ENCODE data around the gene ABCG5. TPM values are rescaled to one million over a fixed set of nuclear protein-coding genes. Genes with fewer than 3 reads are reported as not detected.
A peak's percentile ranks its signal among the peaks of the same experiment; 100 is the strongest.

The ABCG5 gene
- total RNA-seq, 2 donors from 2014 or later: not detected

DNA sequence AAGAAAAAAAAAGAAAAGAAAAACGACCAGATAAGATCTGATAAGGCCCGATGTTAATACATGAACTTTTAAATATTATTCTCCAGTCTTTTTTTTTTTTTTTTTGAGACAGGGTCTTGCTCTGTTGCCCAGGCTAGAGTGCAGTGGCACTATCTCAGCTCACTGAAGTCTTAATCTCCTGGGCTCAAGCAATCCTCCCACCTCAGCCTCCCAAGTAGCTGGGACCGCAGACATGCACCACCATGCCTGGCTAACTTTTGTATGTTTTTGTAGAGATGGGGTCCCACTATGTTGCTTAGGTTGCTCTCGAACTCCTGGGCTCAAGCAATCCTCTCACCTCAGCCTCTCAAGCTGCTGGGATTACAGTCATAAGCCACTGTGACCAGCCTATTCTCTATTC, 1.6 kb downstream of the ABCG5 start:
- Mint-ChIP-seq H3K36me3 (ENCODE audit: insufficient read depth in 2 of 2) (no peaks in the 10 kb centered on the region), H3K9me3 (no peaks in the 10 kb centered on the region), H3K4me3 (no peak overlapping the region), H3K27me3 (ENCODE audit: low read depth) (peaks cover 14% of the 10 kb centered on the region), H3K27ac (no peak overlapping the region), H3K4me1 (ENCODE audit: low read depth) (no peaks in the 10 kb centered on the region)
- ATAC-seq (replicated peaks in 1 of 2) (no peak), DNase-seq (no peak)

DNA sequence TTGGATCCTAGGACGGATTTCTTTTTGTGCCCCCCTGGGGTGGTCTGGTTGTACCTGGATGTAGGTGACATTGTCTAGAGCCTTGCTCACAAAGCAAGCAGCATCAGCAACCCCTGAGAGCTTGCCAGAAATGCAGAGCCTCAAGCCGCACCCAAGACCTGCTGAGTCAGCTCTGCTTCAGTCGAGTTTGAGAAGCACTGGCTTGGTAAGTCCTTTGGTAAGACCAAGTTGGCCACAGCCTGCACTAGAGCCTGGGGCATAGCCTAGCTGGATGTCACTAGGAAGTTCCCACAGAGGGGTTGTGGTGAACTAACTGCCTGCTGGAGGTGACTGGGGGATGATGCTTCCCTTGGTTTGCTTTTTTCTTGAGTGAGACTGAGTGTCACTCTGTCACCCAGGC, 6.2 kb downstream of the ABCG5 start:
- Mint-ChIP-seq H3K36me3 (ENCODE audit: insufficient read depth in 2 of 2) (peaks cover 0 to 1% of the 10 kb centered on the region in 2 donors), H3K9me3 (no peaks in the 10 kb centered on the region), H3K4me1 (ENCODE audit: low read depth) (peaks cover 5% of the 10 kb centered on the region), H3K4me3 (no peak overlapping the region), H3K27me3 (ENCODE audit: low read depth) (peaks cover 40% of the 10 kb centered on the region), H3K27ac (no peak overlapping the region)
- ATAC-seq (replicated peaks in 1 of 2) (no peak), DNase-seq (no peak)

DNA sequence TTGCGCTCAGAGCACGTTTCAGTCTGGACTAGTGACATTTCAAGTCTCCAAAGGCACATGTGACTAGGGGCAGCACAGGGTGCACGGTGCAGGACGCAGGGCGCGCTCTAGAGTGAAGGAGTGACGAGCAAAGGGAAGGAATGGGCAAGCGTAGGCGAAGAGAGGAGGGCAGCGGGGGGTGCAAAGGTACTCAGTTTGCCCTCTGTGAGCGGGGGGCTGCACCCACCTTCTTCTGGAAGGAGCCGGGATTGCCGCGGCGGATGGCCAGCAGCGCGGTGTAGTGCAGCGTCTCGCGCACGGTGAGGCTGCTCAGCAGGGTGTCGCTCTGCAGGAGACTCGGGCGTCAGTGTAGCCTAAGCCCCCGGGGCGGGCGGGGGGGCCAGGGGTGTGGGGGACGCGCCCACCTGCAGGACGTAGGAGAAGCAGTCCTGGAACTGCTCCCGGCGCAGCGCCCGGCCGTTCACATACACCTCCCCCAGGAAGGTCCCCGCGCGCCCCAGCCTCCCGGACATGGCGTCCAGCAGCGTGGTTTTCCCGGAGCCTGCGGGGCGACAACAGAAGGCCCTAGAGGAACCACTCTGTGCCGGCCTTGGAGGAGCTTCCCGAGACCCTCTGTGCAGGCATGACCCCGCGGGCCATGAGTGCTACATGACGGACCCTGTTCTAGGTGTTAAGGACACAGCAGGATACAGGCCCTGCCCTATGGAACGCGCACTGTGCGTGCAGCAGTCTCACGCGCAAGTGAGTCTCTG, 6.9 kb downstream of the ABCG5 start:
- H3K4me1 Mint-ChIP-seq (ENCODE audit: low read depth): peaks cover 5% of the 10 kb centered on the region
- peaks cover 40% of the 10 kb centered on the region for H3K27me3 Mint-ChIP-seq (ENCODE audit: low read depth)
- peaks cover 0 to 1% of the 10 kb centered on the region in 2 donors for H3K36me3 Mint-ChIP-seq (ENCODE audit: insufficient read depth in 2 of 2)
- H3K27ac Mint-ChIP-seq: no peak overlapping the region
- H3K9me3 Mint-ChIP-seq: no peaks in the 10 kb centered on the region
- H3K4me3 Mint-ChIP-seq: peak overlapping the region; percentile 25 to 80
- ATAC-seq (replicated peaks in 1 of 2): peak in 1 of 2 donors; percentile 33
- DNase-seq: no peak

DNA sequence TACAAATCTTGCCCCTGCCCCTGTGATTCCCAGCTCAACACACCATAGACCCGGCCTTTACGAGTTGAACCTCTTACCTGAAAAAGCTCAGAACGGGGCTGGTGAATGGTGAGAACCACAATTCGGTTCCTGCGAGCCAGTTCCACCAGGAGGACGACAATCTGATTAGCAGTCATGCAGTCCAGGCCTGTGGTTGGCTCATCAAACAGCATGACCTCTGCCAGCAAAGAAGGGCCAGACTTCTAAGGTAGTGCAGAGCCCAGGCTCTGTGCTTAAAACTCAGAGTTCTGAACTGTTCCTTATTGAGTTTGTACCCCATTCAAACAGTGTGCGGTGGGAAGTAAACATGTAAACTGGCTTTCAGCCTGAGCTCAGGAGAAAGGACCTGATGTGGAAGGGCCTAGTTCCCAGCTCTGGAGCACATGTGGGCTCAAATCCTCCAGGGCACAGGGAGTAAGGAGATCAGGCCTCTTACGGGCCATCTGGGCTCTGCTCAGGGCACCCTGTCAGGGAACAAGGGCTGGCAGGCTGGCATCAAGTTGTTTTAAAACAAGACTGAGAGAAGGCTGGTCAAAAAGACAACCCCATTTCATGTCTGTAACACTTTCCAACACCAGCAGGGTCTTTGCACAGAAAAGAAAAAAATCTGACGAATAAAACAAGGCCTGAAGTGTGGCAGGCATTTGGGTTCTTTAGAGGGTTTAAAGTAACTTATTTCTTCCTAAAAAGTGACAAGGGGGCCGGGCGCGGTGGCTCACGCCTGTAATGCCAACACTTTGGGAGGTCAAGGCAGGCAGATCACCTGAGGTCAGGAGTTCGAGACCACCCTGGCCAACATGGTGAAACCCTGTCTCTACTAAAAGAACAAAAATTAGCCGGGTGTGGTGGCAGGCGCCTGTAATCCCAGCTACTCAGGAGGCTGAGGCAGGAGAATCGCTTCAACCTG, 12.1 kb downstream of the ABCG5 start:
- H3K4me1 Mint-ChIP-seq (ENCODE audit: low read depth): peaks cover 4% of the 10 kb centered on the region
- peaks cover 52% of the 10 kb centered on the region for H3K27me3 Mint-ChIP-seq (ENCODE audit: low read depth)
- no peak overlapping the region for H3K27ac Mint-ChIP-seq
- no peak overlapping the region for H3K4me3 Mint-ChIP-seq
- H3K9me3 Mint-ChIP-seq: no peaks in the 10 kb centered on the region
- no peak for DNase-seq
- ATAC-seq (replicated peaks in 1 of 2): no peak
- peaks cover 0 to 1% of the 10 kb centered on the region in 2 donors for H3K36me3 Mint-ChIP-seq (ENCODE audit: insufficient read depth in 2 of 2)

DNA sequence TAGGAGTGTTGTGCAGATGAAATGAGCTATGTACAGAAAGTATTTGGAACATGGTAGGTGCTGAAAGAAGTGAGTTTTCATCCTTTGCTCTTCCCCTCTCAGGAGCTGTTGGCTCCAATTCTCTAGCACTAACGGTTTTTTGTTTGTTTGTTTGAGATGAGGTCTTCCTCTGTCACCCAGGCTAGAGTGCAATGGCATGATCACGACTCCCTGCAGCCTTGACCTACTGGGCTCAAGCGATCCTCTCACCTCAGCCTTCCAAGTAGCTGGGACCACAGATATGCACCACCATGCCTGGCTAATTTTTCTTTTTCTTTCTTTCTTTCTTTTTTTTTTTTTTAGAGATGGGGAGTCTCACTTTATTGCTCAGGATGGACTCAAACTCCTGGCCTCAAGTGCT, 12.8 kb downstream of the ABCG5 start:
- H3K9me3 Mint-ChIP-seq: no peaks in the 10 kb centered on the region
- no peak for DNase-seq
- no peak overlapping the region for H3K27ac Mint-ChIP-seq
- H3K27me3 Mint-ChIP-seq (ENCODE audit: low read depth): peaks cover 54% of the 10 kb centered on the region
- H3K4me1 Mint-ChIP-seq (ENCODE audit: low read depth): no peaks in the 10 kb centered on the region
- H3K36me3 Mint-ChIP-seq (ENCODE audit: insufficient read depth in 2 of 2): no peaks in the 10 kb centered on the region
- H3K4me3 Mint-ChIP-seq: no peak overlapping the region
- ATAC-seq (replicated peaks in 1 of 2): no peak

DNA sequence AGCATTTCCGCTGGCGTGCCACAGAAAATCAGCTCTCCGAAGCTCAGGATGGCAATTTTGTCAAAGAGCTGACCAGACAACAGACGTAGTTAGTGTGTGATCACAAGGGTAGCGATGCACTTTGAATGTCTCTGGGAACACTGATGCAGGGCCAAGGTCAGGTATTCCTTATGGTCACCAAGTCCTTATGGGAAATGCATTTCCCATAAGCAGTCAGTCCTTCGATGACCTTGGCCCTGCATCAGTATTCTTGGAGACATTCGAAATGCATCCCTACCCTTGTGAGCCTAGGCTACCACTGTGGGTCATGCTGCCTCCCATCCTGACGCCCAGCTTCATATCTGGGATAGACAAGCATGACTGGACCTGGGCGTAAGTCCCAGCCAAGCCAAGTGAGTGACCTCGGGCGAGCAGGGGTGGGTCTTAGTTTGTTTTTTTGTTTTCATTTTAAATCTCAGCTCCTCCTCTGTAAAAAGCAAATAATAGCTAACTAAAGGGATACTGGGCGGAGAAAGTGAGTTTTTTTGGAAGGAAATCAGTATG, 13.6 kb downstream of the ABCG5 start:
- no peak for DNase-seq
- Mint-ChIP-seq H3K27ac (no peak overlapping the region), H3K4me1 (ENCODE audit: low read depth) (no peaks in the 10 kb centered on the region)

DNA sequence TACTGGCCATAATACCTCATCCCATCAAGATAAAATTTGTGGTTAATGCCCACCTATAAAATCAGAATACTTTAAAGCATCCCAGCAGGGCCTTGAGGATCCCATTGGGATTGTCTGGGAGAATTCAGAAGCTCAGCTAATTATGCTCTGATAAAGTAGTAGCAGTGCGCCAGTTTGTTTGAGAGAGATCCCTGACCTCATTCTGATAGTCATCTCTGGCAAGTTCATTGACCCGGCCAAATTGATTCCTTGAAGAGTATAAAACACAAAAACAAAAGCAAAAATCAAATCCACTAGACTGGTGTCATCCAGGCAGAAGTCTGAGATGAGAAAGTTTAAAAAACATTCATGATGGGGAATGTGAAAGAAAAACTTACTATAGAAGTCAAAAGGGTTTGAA, 14.1 kb downstream of the ABCG5 start:
- H3K27me3 Mint-ChIP-seq (ENCODE audit: low read depth): peaks cover 48% of the 10 kb centered on the region
- ATAC-seq (replicated peaks in 1 of 2) (no peak), DNase-seq (no peak)
- H3K27ac Mint-ChIP-seq: no peak overlapping the region
- no peaks in the 10 kb centered on the region for H3K4me1 Mint-ChIP-seq (ENCODE audit: low read depth)
- no peaks in the 10 kb centered on the region for H3K36me3 Mint-ChIP-seq (ENCODE audit: insufficient read depth in 2 of 2)
- H3K4me3 Mint-ChIP-seq: no peak overlapping the region
- no peaks in the 10 kb centered on the region for H3K9me3 Mint-ChIP-seq

More for the DNA sequence above, 13.6 kb downstream of the ABCG5 start:
- ATAC-seq (replicated peaks in 1 of 2): no peak
- peaks cover 53% of the 10 kb centered on the region for H3K27me3 Mint-ChIP-seq (ENCODE audit: low read depth)
- H3K36me3 Mint-ChIP-seq (ENCODE audit: insufficient read depth in 2 of 2): no peaks in the 10 kb centered on the region
- no peak overlapping the region for H3K4me3 Mint-ChIP-seq
- H3K9me3 Mint-ChIP-seq: no peaks in the 10 kb centered on the region

DNA sequence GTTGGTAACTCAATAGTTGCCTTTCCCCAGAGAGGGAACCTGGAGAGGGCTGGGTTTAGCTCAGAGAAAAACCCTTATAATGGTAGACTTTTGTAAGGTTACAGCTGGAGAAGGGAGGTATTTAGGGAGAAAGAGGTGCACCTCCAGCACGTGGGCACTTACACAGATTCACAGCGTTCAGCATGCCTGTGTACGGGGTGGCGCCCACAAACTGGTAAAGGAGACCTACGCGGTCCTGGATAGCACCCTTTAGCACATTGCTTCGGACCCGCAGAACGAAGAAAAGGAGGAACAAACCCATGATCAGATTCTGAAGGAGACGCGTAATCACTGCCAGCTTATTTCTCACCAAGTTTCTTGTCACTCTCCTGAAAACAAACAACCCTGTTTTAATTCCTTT, 14.9 kb downstream of the ABCG5 start:
- no peak for DNase-seq
- H3K4me1 Mint-ChIP-seq (ENCODE audit: low read depth): peaks cover 4% of the 10 kb centered on the region
- no peak for ATAC-seq (replicated peaks in 1 of 2)
- no peaks in the 10 kb centered on the region for H3K9me3 Mint-ChIP-seq
- no peak overlapping the region for H3K4me3 Mint-ChIP-seq
- H3K27ac Mint-ChIP-seq: no peak overlapping the region
- H3K36me3 Mint-ChIP-seq (ENCODE audit: insufficient read depth in 2 of 2): no peaks in the 10 kb centered on the region
- H3K27me3 Mint-ChIP-seq (ENCODE audit: low read depth): peaks cover 42% of the 10 kb centered on the region

DNA sequence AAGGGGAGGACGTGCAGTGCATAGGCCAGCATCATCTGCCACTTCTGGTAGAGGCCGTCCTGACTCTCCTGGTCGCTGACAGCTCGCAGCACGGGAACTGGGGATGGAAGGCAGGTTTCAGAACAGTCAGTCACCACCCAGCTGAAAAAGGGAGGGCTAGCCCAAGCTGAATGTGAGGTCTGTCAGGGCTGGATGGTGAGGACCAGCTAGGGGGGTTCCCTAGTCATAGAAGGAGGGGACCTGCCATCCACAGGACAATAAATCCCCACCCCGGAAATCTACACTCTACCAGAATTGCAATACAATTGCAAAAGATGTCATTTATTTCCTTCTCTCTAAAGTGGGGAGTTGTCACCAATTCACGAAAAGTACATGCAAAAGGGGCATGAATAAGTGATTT, 15.8 kb downstream of the ABCG5 start:
- peaks cover 8% of the 10 kb centered on the region for H3K4me1 Mint-ChIP-seq (ENCODE audit: low read depth)
- ATAC-seq (replicated peaks in 1 of 2) (no peak), DNase-seq (no peak)
- H3K36me3 Mint-ChIP-seq (ENCODE audit: insufficient read depth in 2 of 2): no peaks in the 10 kb centered on the region
- no peak overlapping the region for H3K27ac Mint-ChIP-seq
- H3K27me3 Mint-ChIP-seq (ENCODE audit: low read depth): peaks cover 42% of the 10 kb centered on the region
- H3K9me3 Mint-ChIP-seq: no peaks in the 10 kb centered on the region
- H3K4me3 Mint-ChIP-seq: no peak overlapping the region

DNA sequence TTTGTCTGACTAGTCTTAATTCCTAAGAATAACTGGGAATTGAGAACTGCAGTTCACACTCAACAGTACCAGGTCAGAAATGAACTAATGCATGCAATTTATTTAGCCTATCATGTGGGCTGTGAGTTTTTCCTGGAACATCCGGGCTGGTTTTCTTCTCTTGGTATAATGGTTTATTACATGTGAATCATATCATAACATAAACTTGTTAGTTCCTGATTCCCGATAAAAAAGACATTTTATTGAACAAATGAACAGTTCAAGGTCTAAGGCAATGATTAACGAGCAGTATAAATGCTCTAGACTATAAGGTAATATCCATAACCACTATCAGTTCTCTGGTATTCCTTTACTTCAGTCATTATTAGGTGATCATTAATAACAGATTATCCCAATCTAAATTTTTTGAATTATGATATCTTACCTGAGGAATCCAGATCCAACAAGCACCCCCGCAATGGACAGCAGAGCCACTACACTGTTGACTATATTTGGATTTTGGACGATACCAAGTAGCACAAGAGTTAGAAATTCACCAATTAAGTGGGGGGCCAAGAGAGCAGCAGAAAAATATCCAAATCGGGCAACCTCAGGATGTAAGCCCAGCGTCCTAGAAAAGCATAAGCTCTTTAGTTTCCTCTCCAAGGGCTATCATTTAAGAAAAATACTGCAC, 19.0 kb downstream of the ABCG5 start:
- peaks cover 0 to 2% of the 10 kb centered on the region in 2 donors for H3K36me3 Mint-ChIP-seq (ENCODE audit: insufficient read depth in 2 of 2)
- peaks cover 40% of the 10 kb centered on the region for H3K27me3 Mint-ChIP-seq (ENCODE audit: low read depth)
- H3K27ac Mint-ChIP-seq: no peak overlapping the region
- H3K4me3 Mint-ChIP-seq: no peak overlapping the region
- peaks cover 8% of the 10 kb centered on the region for H3K4me1 Mint-ChIP-seq (ENCODE audit: low read depth)
- no peak for DNase-seq
- ATAC-seq (replicated peaks in 1 of 2): no peak
- peaks cover 1 to 3% of the 10 kb centered on the region in 2 donors for H3K9me3 Mint-ChIP-seq

DNA sequence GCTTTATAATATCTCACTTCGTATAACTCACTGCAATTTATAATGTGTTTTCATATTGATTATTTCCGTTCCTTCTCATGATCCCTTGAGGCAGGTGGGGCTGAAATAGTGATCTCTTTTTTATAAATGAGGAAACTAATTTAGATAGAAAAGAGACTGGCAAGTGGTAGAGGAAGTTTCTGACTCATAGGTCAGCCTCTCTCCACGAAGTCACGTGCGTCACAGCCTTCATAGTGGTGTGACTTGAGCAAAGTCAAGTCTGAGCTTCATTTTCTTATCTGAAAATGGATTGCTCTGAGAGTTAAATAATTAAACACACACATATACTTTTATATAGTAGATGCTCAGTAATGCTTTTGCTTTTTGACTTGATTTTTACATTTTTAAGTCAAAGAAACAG, 19.9 kb downstream of the ABCG5 start:
- Mint-ChIP-seq H3K4me3 (peak overlapping the region in 1 of 2 donors; percentile 18), H3K9me3 (peaks cover 1 to 3% of the 10 kb centered on the region in 2 donors), H3K36me3 (ENCODE audit: insufficient read depth in 2 of 2) (peaks cover 0 to 2% of the 10 kb centered on the region in 2 donors), H3K4me1 (ENCODE audit: low read depth) (peaks cover 8% of the 10 kb centered on the region), H3K27ac (no peak overlapping the region), H3K27me3 (ENCODE audit: low read depth) (peaks cover 31% of the 10 kb centered on the region)
- ATAC-seq (replicated peaks in 1 of 2): peak; percentile 51 to 74
- DNase-seq: peak; percentile 21 to 27

DNA sequence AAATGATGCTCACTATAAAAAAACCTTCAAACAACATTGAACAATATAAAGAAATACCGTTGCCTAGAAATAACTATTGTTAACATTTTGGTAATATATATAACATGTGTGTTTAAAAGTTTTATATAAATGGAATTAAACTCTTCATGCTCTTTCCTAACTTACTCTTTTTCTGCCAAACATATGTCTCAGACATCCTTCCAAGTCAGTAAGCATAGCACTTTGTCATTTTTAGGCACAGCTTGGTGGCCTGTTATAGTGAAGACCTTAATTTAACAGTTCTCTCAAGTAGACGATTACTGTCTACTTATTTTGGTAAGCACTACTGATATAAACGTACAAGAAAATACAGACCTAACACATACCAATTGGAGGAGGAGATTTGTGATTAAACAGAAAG, 23.9 kb downstream of the ABCG5 start:
- H3K4me1 Mint-ChIP-seq (ENCODE audit: low read depth): peaks cover 8% of the 10 kb centered on the region
- DNase-seq (no peak), ATAC-seq (replicated peaks in 1 of 2) (no peak)
- H3K4me3 Mint-ChIP-seq: no peak overlapping the region
- H3K27me3 Mint-ChIP-seq (ENCODE audit: low read depth): no peaks in the 10 kb centered on the region
- peaks cover 1 to 3% of the 10 kb centered on the region in 2 donors for H3K9me3 Mint-ChIP-seq
- peaks cover 0 to 2% of the 10 kb centered on the region in 2 donors for H3K36me3 Mint-ChIP-seq (ENCODE audit: insufficient read depth in 2 of 2)
- no peak overlapping the region for H3K27ac Mint-ChIP-seq

DNA sequence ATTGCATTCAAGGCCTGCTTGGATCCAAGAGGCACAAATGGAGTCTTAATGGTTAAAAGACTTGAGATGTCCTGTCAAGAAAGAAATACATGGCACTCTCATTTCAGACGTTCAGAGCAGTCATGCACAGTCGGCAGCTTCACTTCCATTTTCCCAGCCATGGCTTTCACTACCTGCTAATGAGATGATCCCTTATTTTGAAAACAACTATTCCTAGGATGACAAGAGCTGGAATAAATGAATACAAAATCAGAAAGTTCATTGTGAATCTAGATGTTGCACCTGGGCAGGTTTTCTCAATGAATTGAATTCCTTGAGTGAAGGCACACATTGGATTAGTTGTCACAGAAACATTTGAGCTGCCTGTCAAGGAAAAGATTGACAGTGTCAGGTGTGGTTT, 25.7 kb downstream of the ABCG5 start:
- Mint-ChIP-seq H3K27me3 (ENCODE audit: low read depth) (no peaks in the 10 kb centered on the region), H3K36me3 (ENCODE audit: insufficient read depth in 2 of 2) (peaks cover 0 to 2% of the 10 kb centered on the region in 2 donors), H3K9me3 (peaks cover 1 to 3% of the 10 kb centered on the region in 2 donors), H3K4me3 (no peak overlapping the region), H3K27ac (no peak overlapping the region), H3K4me1 (ENCODE audit: low read depth) (no peaks in the 10 kb centered on the region)
- DNase-seq: no peak
- ATAC-seq (replicated peaks in 1 of 2): no peak
